ENCODE results near the gene ZNF367. TPM values are rescaled to one million over a fixed set of nuclear protein-coding genes. Genes with fewer than 3 reads are reported as not detected.

The ZNF367 gene
- total and polyA plus RNA-seq, 4 donors, result 0.36 to 18.1 (median 2.0) TPM

- Histone ChIP-seq H3K27me3 (ENCODE audit: control insufficient read depth in 4 of 4, insufficient read depth in 4 of 4, low read length in 3 of 4) (no peaks in the 10 kb centered on the region), H3K27ac (ENCODE audit: low read depth in 1 of 2, low read length in 2 of 2) (no peak overlapping the region), H3K9me3 (ENCODE audit: control insufficient read depth in 4 of 4, low read length in 3 of 4) (no peaks in the 10 kb centered on the region), H3K9ac (ENCODE audit: low read depth in 1 of 2, low read length in 2 of 2) (no peak overlapping the region), H3K4me3 (ENCODE audit: low read depth in 1 of 3, low read length in 3 of 3) (no peak overlapping the region), H3K36me3 (ENCODE audit: control insufficient read depth in 4 of 4, insufficient read depth in 3 of 4, low read depth in 1 of 4, low read length in 3 of 4) (peaks cover 0 to 8% (median 1%) of the 10 kb centered on the region in 4 donors), H3K4me1 (ENCODE audit: control insufficient read depth in 4 of 4, insufficient read depth in 4 of 4, low read length in 3 of 4) (peaks cover 10 to 20% (median 14%) of the 10 kb centered on the region in 4 donors)
- TF ChIP-seq CTCF (IDR thresholded peaks at IDR 0.05; ENCODE audit: low read depth, low read length, missing input control) (no peak), ATF3 (IDR thresholded peaks at IDR 0.05) (no peak), ZBTB33 (IDR thresholded peaks at IDR 0.05) (no peak), TAF1 (conservative IDR thresholded peaks at IDR 0.05) (no peak), RXRA (IDR thresholded peaks at IDR 0.05) (no peak), REST (IDR thresholded peaks at IDR 0.05) (no peak)
- no peak for DNase-seq (ENCODE audit: low spot score)
- 96% methylated on average over 3 of the region's 3 CpGs for WGBS
These were observed 77.5 kb downstream of the ZNF367 start for GRCh38 chr9:96340707-96341106.

- no peak overlapping the region for H3K4me3 ChIP-seq (ENCODE audit: low read depth in 1 of 3, low read length in 3 of 3)
- peaks cover 10 to 16% (median 12%) of the 10 kb centered on the region in 4 donors for H3K4me1 ChIP-seq (ENCODE audit: control insufficient read depth in 4 of 4, insufficient read depth in 4 of 4, low read length in 3 of 4)
- peaks cover 0 to 13% (median 3%) of the 10 kb centered on the region in 4 donors for H3K36me3 ChIP-seq (ENCODE audit: control insufficient read depth in 4 of 4, insufficient read depth in 3 of 4, low read depth in 1 of 4, low read length in 3 of 4)
- H3K27ac ChIP-seq (ENCODE audit: low read depth in 1 of 2, low read length in 2 of 2), result no peak overlapping the region
- H3K27me3 ChIP-seq (ENCODE audit: control insufficient read depth in 4 of 4, insufficient read depth in 4 of 4, low read length in 3 of 4), result no peaks in the 10 kb centered on the region
- no peak for TF ChIP-seq HNF4A (conservative IDR thresholded peaks at IDR 0.05)
- no peaks in the 10 kb centered on the region for H3K9me3 ChIP-seq (ENCODE audit: control insufficient read depth in 4 of 4, low read length in 3 of 4)
- no peak overlapping the region for H3K9ac ChIP-seq (ENCODE audit: low read depth in 1 of 2, low read length in 2 of 2)
- WGBS, result 98% methylated on average over 3 of the region's 3 CpGs
- no peak for DNase-seq (ENCODE audit: low spot score)
These were observed 79.9 kb downstream of the ZNF367 start for GRCh38 chr9:96338299-96338698.

Other genes with a start within 250 kb of the ZNF367 start
- 1 to 10 TPM in 1 of 2 donors, under 1 TPM in 1; 0.75 to 1.1 TPM for gene HSD17B3, start 116.2 kb downstream of the ZNF367 start, total RNA-seq
- gene HSD17B3, start 116.2 kb downstream of the ZNF367 start, polyA plus RNA-seq, result 1 to 10 TPM in 1 of 2 donors, under 1 TPM in 1; 0.83 to 1.6 TPM
- gene SLC35D2, start 34.7 kb downstream of the ZNF367 start, total RNA-seq, result 10 to 100 TPM; 27.9 to 44.6 TPM
- gene SLC35D2, start 34.7 kb downstream of the ZNF367 start, polyA plus RNA-seq, result 10 to 100 TPM; 19.2 to 27.2 TPM
- gene HABP4, start 31.8 kb upstream of the ZNF367 start, total RNA-seq, result 1 to 10 TPM; 2.6 to 3.3 TPM
- 1 to 10 TPM; 1.1 to 4.0 TPM for gene HABP4, start 31.8 kb upstream of the ZNF367 start, polyA plus RNA-seq
- 10 to 100 TPM in 1 of 2 donors, 1 to 10 TPM in 1; 8.8 to 33.3 TPM for gene CDC14B, start 201.5 kb upstream of the ZNF367 start, total RNA-seq
- gene CDC14B, start 201.5 kb upstream of the ZNF367 start, polyA plus RNA-seq, result 10 to 100 TPM; 11.3 TPM
- gene PRXL2C, start 236.9 kb upstream of the ZNF367 start, total RNA-seq, result 1 to 10 TPM; 2.8 to 5.4 TPM
- 1 to 10 TPM; 2.2 to 6.7 TPM for gene PRXL2C, start 236.9 kb upstream of the ZNF367 start, polyA plus RNA-seq